ENCODE data around the gene OR1I1.

Gene OR1I1

GRCh38 chr19:15099017-15099582, 17.1 kb downstream of the OR1I1 start:
- no peak for DNase-seq

- peak; percentile 68 for DNase-seq
These were observed 19.6 kb downstream of the OR1I1 start for GRCh38 chr19:15101479-15102082.

DNA sequence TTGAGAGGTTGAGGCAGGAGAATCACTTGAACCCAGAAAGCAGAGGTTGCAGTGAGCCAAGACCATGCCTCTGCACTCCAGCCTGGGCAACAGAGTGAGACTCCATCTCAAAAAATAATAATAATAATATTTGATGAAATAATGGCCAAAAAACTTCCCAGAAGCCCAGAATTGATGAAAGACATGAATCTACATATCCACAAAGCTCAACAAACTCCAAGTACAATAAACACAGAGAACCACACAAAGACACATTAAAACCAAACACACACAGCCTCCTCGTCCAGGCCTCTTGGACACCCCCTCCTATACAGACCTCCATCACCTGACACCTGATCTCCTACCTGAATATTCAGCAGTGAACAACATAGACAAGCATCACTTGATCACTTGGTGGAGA, 22.0 kb downstream of the OR1I1 start:
- no peak for DNase-seq

GRCh38 chr19:15104411-15104810, 22.4 kb downstream of the OR1I1 start:
- DNase-seq, result no peak

DNA sequence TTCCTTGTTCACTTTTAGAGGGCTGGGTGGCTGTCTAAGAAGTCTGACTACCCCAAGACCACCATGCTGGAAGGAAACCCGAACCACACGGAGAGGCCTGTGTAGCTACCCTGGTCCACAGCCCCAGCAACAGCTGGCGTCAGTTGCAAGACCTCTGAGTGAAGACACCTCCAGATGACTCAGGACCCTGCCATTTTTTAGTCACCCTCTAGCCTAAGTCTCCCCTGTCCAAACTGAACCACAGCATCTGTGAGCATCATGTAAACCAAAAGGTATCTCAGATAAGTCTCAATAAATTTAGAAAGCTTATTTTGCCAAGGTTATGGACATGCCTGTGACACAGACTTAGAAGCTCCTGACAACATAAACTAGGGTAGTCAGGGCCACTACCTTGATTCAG, 23.0 kb downstream of the OR1I1 start:
- DNase-seq, result no peak

- no peak for DNase-seq
These were observed 25.3 kb downstream of the OR1I1 start, which contains the start of gene SYDE1 for GRCh38 chr19:15107061-15108010. Gene SYDE1, plus strand, starts transcription at chr19:15107401. Its CDS starts 33 bp downstream, at chr19:15107434.

GRCh38 chr19:15108145-15108844, 26.3 kb downstream of the OR1I1 start:
- no peak for DNase-seq

DNA sequence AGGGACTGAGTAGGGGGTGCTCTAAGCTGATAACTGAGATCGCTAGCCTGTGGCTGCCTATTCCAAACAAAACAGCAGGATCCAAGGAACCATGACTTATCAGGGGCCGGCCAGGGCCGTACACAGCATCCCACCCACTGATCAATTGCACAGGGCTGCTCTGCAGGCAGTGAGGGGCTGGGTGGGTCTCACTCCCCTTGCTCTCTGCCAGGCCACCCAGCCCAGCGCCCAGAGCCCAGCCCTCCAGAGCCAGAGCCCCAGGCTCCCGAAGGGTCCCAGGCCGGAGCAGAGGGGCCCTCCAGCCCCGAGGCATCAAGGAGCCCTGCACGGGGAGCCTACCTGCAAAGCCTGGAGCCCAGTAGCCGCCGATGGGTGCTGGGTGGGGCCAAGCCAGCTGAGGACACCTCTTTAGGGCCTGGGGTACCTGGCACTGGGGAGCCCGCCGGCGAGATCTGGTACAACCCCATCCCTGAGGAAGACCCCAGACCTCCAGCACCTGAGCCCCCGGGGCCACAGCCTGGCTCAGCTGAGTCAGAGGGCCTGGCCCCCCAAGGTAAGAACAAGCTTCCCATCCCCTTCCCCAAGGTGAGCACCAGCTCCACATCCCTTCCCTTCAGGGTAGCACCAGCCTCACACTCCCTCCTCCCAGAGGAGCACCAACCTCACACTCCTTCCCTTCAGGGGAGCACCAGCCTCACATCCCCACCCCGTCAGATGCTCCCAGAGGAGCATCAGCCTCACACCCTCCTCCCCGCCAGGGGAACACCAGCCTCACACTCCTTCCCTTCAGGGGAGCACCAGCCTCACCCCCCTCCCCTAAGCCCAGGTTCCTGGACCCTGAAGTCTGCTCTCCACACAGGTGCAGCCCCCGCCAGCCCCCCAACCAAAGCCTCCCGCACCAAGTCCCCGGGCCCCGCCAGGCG, 27.1 kb downstream of the OR1I1 start:
- DNase-seq, result no peak

- no peak for DNase-seq
These were observed 27.9 kb downstream of the OR1I1 start for GRCh38 chr19:15109768-15110417.

- DNase-seq, result no peak
These were observed 28.4 kb downstream of the OR1I1 start for GRCh38 chr19:15110418-15110815.

DNA sequence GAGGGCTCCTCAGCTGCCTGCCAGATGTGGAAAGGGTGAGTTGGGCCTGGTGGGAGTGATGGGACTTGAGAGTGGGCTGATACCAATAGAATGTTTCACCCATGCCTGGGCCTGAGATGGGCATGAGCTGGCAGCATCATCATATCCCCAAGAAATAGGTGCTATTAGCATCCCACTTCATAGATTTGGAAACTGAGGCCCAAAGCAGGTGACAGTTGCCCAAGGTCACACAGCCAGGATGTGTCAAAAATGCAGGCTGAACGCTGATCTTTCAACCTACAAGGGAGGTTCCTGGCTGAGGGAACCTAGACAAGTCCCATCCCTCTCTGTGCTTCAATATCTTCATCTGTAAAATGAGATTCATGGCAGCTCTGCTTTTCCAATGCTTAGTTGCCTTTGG, 29.7 kb downstream of the OR1I1 start:
- DNase-seq, result no peak

DNA sequence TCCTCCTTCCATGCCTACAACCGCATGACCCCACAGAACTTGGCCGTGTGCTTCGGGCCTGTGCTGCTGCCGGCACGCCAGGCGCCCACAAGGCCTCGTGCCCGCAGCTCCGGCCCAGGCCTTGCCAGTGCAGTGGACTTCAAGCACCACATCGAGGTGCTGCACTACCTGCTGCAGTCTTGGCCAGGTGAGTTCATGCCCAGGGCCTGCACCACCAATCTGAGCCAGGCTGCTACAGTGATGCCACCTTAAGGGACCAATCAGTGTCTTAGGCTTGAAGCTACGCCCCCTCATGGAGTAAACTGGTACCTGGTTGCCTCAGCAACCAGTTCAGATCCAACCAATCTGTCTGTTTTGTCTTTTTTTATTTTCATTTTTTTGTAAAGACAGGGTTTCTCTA, 30.4 kb downstream of the OR1I1 start:
- DNase-seq, result no peak

DNA sequence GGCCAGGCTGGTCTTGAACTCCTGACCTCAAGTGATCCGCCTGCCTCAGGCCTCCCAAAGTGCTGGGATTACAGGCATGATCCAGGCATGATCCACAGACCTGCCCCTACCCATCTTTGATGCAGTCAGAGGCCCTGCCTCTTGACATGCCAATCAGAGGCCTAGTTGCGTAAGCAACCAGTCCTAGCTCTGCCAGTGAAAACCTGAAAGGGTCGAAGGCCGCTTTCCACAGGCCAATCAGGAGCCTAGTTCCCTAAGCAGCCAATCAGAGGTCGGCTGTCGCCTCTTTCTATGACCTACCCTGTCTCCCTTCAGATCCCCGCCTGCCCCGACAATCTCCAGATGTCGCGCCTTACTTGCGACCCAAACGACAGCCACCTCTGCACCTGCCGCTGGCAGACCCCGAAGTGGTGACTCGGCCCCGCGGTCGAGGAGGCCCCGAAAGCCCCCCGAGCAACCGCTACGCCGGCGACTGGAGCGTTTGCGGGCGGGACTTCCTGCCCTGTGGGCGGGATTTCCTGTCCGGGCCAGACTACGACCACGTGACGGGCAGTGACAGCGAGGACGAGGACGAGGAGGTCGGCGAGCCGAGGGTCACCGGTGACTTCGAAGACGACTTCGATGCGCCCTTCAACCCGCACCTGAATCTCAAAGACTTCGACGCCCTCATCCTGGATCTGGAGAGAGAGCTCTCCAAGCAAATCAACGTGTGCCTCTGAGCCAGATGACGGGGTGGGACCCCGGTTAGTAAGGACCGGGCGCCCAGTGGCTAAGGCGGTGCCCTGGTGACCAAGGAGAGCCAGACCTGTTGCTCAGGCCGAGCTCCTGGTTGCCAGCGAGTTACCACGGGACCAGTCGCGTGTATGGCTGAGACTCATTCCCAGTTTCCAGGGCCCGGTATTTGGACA, 31.5 kb downstream of the OR1I1 start:
- no peak for DNase-seq

GRCh38 chr19:15114153-15114540, 32.1 kb downstream of the OR1I1 start:
- no peak for DNase-seq

DNA sequence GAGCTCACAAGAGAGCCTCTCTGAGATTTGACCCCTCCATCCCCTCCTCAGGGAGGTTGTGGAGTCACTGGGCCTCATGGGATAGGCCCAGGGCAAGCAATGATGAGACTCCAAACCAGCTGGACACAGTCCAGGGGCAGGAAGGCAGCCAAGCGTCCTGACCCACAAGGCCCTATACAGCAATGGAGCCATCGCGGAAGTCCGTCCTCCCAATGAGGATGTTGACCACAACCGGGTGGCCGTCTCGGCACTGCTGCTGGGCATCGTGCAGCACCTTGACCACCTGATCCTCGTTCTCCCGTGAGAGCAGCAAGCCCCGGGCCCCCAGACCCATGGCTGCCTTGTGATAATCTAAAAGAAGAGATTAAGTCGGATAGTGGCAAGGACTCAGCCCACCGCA, 33.1 kb downstream of the OR1I1 start:
- DNase-seq, result no peak

GRCh38 chr19:15115762-15116615, 34.0 kb downstream of the OR1I1 start:
- DNase-seq, result no peak

DNA sequence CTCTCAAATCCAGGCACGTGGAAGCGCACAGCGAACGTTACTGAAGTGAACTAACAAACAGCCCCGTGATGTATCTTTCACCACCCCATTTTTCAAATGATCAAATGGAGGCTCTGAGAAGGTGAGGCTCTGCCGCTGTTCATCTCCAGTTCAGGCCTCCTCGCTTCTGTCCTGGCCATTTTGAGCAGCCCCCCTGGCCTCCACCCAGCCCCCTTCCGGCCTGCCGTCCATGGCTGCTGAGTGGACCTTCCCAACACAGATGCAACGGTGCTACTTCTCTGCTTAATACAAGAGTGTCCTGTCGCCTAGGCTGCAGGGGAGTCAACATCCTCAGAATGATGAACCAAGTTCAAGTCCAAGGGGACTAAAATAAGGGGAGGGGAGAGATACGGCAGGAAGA, 34.8 kb downstream of the OR1I1 start:
- no peak for DNase-seq

- DNase-seq, result no peak
These were observed 36.2 kb downstream of the OR1I1 start for GRCh38 chr19:15118248-15118647.

GRCh38 chr19:15118789-15119494, 36.9 kb downstream of the OR1I1 start:
- DNase-seq, result no peak
